ENCODE measurements around the gene RPP21. TPM values are rescaled to one million over a fixed set of nuclear protein-coding genes. Genes with fewer than 3 reads are reported as not detected.
A peak's percentile ranks its signal among the peaks of the same experiment; 100 is the strongest.

The RPP21 gene
- polyA plus RNA-seq, 2 donors: 123 to 172 TPM

- H3K27ac ChIP-seq (ENCODE audit: low read depth in 2 of 2, low read length in 1 of 2): no peak overlapping the region
- H3K9me3 ChIP-seq (ENCODE audit: control insufficient read depth in 2 of 2, insufficient read depth in 1 of 2, low read depth in 1 of 2, low read length in 1 of 2): no peaks in the 10 kb centered on the region
- H3K4me1 ChIP-seq (ENCODE audit: control insufficient read depth in 2 of 2, insufficient read depth in 2 of 2, low read length in 1 of 2): peaks cover 0 to 7% of the 10 kb centered on the region in 2 donors
Observed at GRCh38 chr6:30328397-30328796, 16.6 kb upstream of the RPP21 start.

GRCh38 chr6:30329331-30329730 lies 15.6 kb upstream of the RPP21 start:
- Histone ChIP-seq H3K4me3 (ENCODE audit: low read depth in 1 of 2, low read length in 2 of 2) (no peak overlapping the region), H3K9me3 (ENCODE audit: control insufficient read depth in 2 of 2, insufficient read depth in 1 of 2, low read depth in 1 of 2, low read length in 1 of 2) (no peaks in the 10 kb centered on the region), H3K36me3 (ENCODE audit: control insufficient read depth in 2 of 2, insufficient read depth in 2 of 2, low read length in 1 of 2) (peaks cover 3 to 12% of the 10 kb centered on the region in 2 donors), H3K27ac (ENCODE audit: low read depth in 2 of 2, low read length in 1 of 2) (peak overlapping the region in 1 of 2 donors; percentile 3), H3K27me3 (ENCODE audit: control insufficient read depth in 1 of 2, insufficient read depth in 2 of 2, low read length in 2 of 2) (no peaks in the 10 kb centered on the region), H3K4me1 (ENCODE audit: control insufficient read depth in 2 of 2, insufficient read depth in 2 of 2, low read length in 1 of 2) (peaks cover 0 to 7% of the 10 kb centered on the region in 2 donors)
- WGBS, 2 donors: 94 to 98% methylated on average over 12 of the region's 12 CpGs

More at GRCh38 chr6:30328397-30328796, 16.6 kb upstream of the RPP21 start:
- Histone ChIP-seq H3K36me3 (ENCODE audit: control insufficient read depth in 2 of 2, insufficient read depth in 2 of 2, low read length in 1 of 2) (peaks cover 3 to 10% of the 10 kb centered on the region in 2 donors), H3K4me3 (ENCODE audit: low read depth in 1 of 2, low read length in 2 of 2) (no peak overlapping the region), H3K27me3 (ENCODE audit: control insufficient read depth in 1 of 2, insufficient read depth in 2 of 2, low read length in 2 of 2) (no peaks in the 10 kb centered on the region)

GRCh38 chr6:30331981-30332380 lies 13.0 kb upstream of the RPP21 start:
- 66% methylated on average over 3 of the region's 3 CpGs for WGBS, 2 donors
- no peaks in the 10 kb centered on the region for H3K9me3 ChIP-seq (ENCODE audit: control insufficient read depth in 2 of 2, insufficient read depth in 1 of 2, low read depth in 1 of 2, low read length in 1 of 2)
- no peaks in the 10 kb centered on the region for H3K27me3 ChIP-seq (ENCODE audit: control insufficient read depth in 1 of 2, insufficient read depth in 2 of 2, low read length in 2 of 2)
- no peak overlapping the region for H3K27ac ChIP-seq (ENCODE audit: low read depth in 2 of 2, low read length in 1 of 2)
- H3K36me3 ChIP-seq (ENCODE audit: control insufficient read depth in 2 of 2, insufficient read depth in 2 of 2, low read length in 1 of 2): peaks cover 10 to 19% of the 10 kb centered on the region in 2 donors
- no peak overlapping the region for H3K4me3 ChIP-seq (ENCODE audit: low read depth in 1 of 2, low read length in 2 of 2)
- peaks cover 0 to 7% of the 10 kb centered on the region in 2 donors for H3K4me1 ChIP-seq (ENCODE audit: control insufficient read depth in 2 of 2, insufficient read depth in 2 of 2, low read length in 1 of 2)

GRCh38 chr6:30334075-30334783 lies 10.7 kb upstream of the RPP21 start:
- 84 to 86% methylated on average over 2 of the region's 2 CpGs for WGBS, 2 donors
- H3K36me3 ChIP-seq (ENCODE audit: control insufficient read depth in 2 of 2, insufficient read depth in 2 of 2, low read length in 1 of 2): peaks cover 9 to 18% of the 10 kb centered on the region in 2 donors

GRCh38 chr6:30340589-30341054 lies 4.3 kb upstream of the RPP21 start:
- Histone ChIP-seq H3K4me1 (ENCODE audit: control insufficient read depth in 2 of 2, insufficient read depth in 2 of 2, low read length in 1 of 2) (no peaks in the 10 kb centered on the region), H3K27me3 (ENCODE audit: control insufficient read depth in 1 of 2, insufficient read depth in 2 of 2, low read length in 2 of 2) (no peaks in the 10 kb centered on the region), H3K4me3 (ENCODE audit: low read depth in 1 of 2, low read length in 2 of 2) (no peak overlapping the region), H3K36me3 (ENCODE audit: control insufficient read depth in 2 of 2, insufficient read depth in 2 of 2, low read length in 1 of 2) (peaks cover 6 to 14% of the 10 kb centered on the region in 2 donors), H3K9me3 (ENCODE audit: control insufficient read depth in 2 of 2, insufficient read depth in 1 of 2, low read depth in 1 of 2, low read length in 1 of 2) (no peaks in the 10 kb centered on the region), H3K27ac (ENCODE audit: low read depth in 2 of 2, low read length in 1 of 2) (no peak overlapping the region)
- 87 to 90% methylated on average over 6 of the region's 6 CpGs for WGBS, 2 donors

More at GRCh38 chr6:30334075-30334783, 10.7 kb upstream of the RPP21 start:
- Histone ChIP-seq H3K27ac (ENCODE audit: low read depth in 2 of 2, low read length in 1 of 2) (no peak overlapping the region), H3K27me3 (ENCODE audit: control insufficient read depth in 1 of 2, insufficient read depth in 2 of 2, low read length in 2 of 2) (no peaks in the 10 kb centered on the region), H3K4me3 (ENCODE audit: low read depth in 1 of 2, low read length in 2 of 2) (no peak overlapping the region), H3K4me1 (ENCODE audit: control insufficient read depth in 2 of 2, insufficient read depth in 2 of 2, low read length in 1 of 2) (peaks cover 0 to 4% of the 10 kb centered on the region in 2 donors), H3K9me3 (ENCODE audit: control insufficient read depth in 2 of 2, insufficient read depth in 1 of 2, low read depth in 1 of 2, low read length in 1 of 2) (no peaks in the 10 kb centered on the region)

- no peak overlapping the region for H3K27ac ChIP-seq (ENCODE audit: low read depth in 2 of 2, low read length in 1 of 2)
- 93 to 94% methylated on average over 3 of the region's 3 CpGs for WGBS, 2 donors
- H3K27me3 ChIP-seq (ENCODE audit: control insufficient read depth in 1 of 2, insufficient read depth in 2 of 2, low read length in 2 of 2): no peaks in the 10 kb centered on the region
- H3K9me3 ChIP-seq (ENCODE audit: control insufficient read depth in 2 of 2, insufficient read depth in 1 of 2, low read depth in 1 of 2, low read length in 1 of 2): no peaks in the 10 kb centered on the region
- H3K4me3 ChIP-seq (ENCODE audit: low read depth in 1 of 2, low read length in 2 of 2): no peak overlapping the region
- H3K36me3 ChIP-seq (ENCODE audit: control insufficient read depth in 2 of 2, insufficient read depth in 2 of 2, low read length in 1 of 2): peaks cover 3 to 11% of the 10 kb centered on the region in 2 donors
- H3K4me1 ChIP-seq (ENCODE audit: control insufficient read depth in 2 of 2, insufficient read depth in 2 of 2, low read length in 1 of 2): no peaks in the 10 kb centered on the region
Observed at GRCh38 chr6:30341218-30341617, 3.7 kb upstream of the RPP21 start.

- H3K4me3 ChIP-seq (ENCODE audit: low read depth in 1 of 2, low read length in 2 of 2): no peak overlapping the region
- no peaks in the 10 kb centered on the region for H3K4me1 ChIP-seq (ENCODE audit: control insufficient read depth in 2 of 2, insufficient read depth in 2 of 2, low read length in 1 of 2)
- no peaks in the 10 kb centered on the region for H3K9me3 ChIP-seq (ENCODE audit: control insufficient read depth in 2 of 2, insufficient read depth in 1 of 2, low read depth in 1 of 2, low read length in 1 of 2)
- no peaks in the 10 kb centered on the region for H3K27me3 ChIP-seq (ENCODE audit: control insufficient read depth in 1 of 2, insufficient read depth in 2 of 2, low read length in 2 of 2)
- no peak overlapping the region for H3K27ac ChIP-seq (ENCODE audit: low read depth in 2 of 2, low read length in 1 of 2)
- H3K36me3 ChIP-seq (ENCODE audit: control insufficient read depth in 2 of 2, insufficient read depth in 2 of 2, low read length in 1 of 2): peaks cover 3 to 13% of the 10 kb centered on the region in 2 donors
- WGBS, 2 donors: 96 to 97% methylated on average over 16 of the region's 16 CpGs
Observed at GRCh38 chr6:30341728-30342127, 3.2 kb upstream of the RPP21 start.

GRCh38 chr6:30344191-30344867 lies 627 bp upstream of the RPP21 start:
- peak overlapping the region in 1 of 2 donors; percentile 91 for H3K4me3 ChIP-seq (ENCODE audit: low read depth in 1 of 2, low read length in 2 of 2)
- 56 to 57% methylated on average over 4 of the region's 4 CpGs for WGBS, 2 donors
- H3K27me3 ChIP-seq (ENCODE audit: control insufficient read depth in 1 of 2, insufficient read depth in 2 of 2, low read length in 2 of 2): no peaks in the 10 kb centered on the region
- peaks cover 6 to 18% of the 10 kb centered on the region in 2 donors for H3K36me3 ChIP-seq (ENCODE audit: control insufficient read depth in 2 of 2, insufficient read depth in 2 of 2, low read length in 1 of 2)
- no peaks in the 10 kb centered on the region for H3K9me3 ChIP-seq (ENCODE audit: control insufficient read depth in 2 of 2, insufficient read depth in 1 of 2, low read depth in 1 of 2, low read length in 1 of 2)
- peak overlapping the region in 1 of 2 donors; percentile 89 for H3K27ac ChIP-seq (ENCODE audit: low read depth in 2 of 2, low read length in 1 of 2)
- H3K4me1 ChIP-seq (ENCODE audit: control insufficient read depth in 2 of 2, insufficient read depth in 2 of 2, low read length in 1 of 2): no peaks in the 10 kb centered on the region

GRCh38 chr6:30345852-30346251 lies 896 bp downstream of the RPP21 start:
- H3K4me1 ChIP-seq (ENCODE audit: control insufficient read depth in 2 of 2, insufficient read depth in 2 of 2, low read length in 1 of 2): no peaks in the 10 kb centered on the region
- H3K27me3 ChIP-seq (ENCODE audit: control insufficient read depth in 1 of 2, insufficient read depth in 2 of 2, low read length in 2 of 2): no peaks in the 10 kb centered on the region
- no peaks in the 10 kb centered on the region for H3K9me3 ChIP-seq (ENCODE audit: control insufficient read depth in 2 of 2, insufficient read depth in 1 of 2, low read depth in 1 of 2, low read length in 1 of 2)
- H3K27ac ChIP-seq (ENCODE audit: low read depth in 2 of 2, low read length in 1 of 2): no peak overlapping the region
- H3K36me3 ChIP-seq (ENCODE audit: control insufficient read depth in 2 of 2, insufficient read depth in 2 of 2, low read length in 1 of 2): peaks cover 3 to 18% of the 10 kb centered on the region in 2 donors
- H3K4me3 ChIP-seq (ENCODE audit: low read depth in 1 of 2, low read length in 2 of 2): peak overlapping the region in 1 of 2 donors; percentile 91
- WGBS, 2 donors: 38 to 42% methylated on average over 4 of the region's 4 CpGs

Measured in esophagus (tissue), 2 donors.